Smooth muscle cell (in vitro differentiated cells): ENCODE measurements around the gene WDR43. TPM values are rescaled to one million over a fixed set of nuclear protein-coding genes. Genes with fewer than 3 reads are reported as not detected.

ENCODE experiments used
- DNase-seq: peaks from one replicate; lab custom pipeline; 2025; ENCODE audit not compliant: unreplicated experiment; lab: John Stamatoyannopoulos, UW
- H2AFZ ChIP-seq: fragments of 200-600 bp; sonication (generic); 2 replicates; pipeline ENCODE4 v1.6.0; 2016; ENCODE audit warnings: antibody characterized with exemption, low read depth, mild to moderate bottlenecking
- H3F3A ChIP-seq: fragments of 200-600 bp; sonication (generic); 2 replicates; pipeline ENCODE4 v1.6.0; 2017; ENCODE audit warnings: antibody characterized with exemption, low read depth
- H3K27ac ChIP-seq: fragments of 200-600 bp; sonication (generic); 2 replicates; pipeline ENCODE4 v1.5.1; 2016; ENCODE audit warnings: low read depth, mild to moderate bottlenecking
- H3K27me3 ChIP-seq: fragments of 200-600 bp; sonication (generic); 2 replicates; pipeline ENCODE4 v1.6.1; 2016; ENCODE audit warnings: low read depth, mild to moderate bottlenecking
- H3K36me3 ChIP-seq: fragments of 200-600 bp; sonication (generic); 2 replicates; pipeline ENCODE4 v1.5.1; 2016; ENCODE audit warnings: low read depth
- H3K4me1 ChIP-seq: fragments of 200-600 bp; sonication (generic); 2 replicates; pipeline ENCODE4 v1.5.1; 2016; ENCODE audit warnings: low read depth
- H3K4me2 ChIP-seq: fragments of 200-600 bp; sonication (generic); 2 replicates; pipeline ENCODE4 v1.6.0; 2016; ENCODE audit warnings: mild to moderate bottlenecking
- H3K4me3 ChIP-seq: fragments of 200-600 bp; sonication (generic); 2 replicates; pipeline ENCODE4 v1.5.1; 2016; ENCODE audit warnings: mild to moderate bottlenecking
- H3K79me2 ChIP-seq: fragments of 200-600 bp; sonication (generic); 2 replicates; pipeline ENCODE4 v1.6.0; 2016; ENCODE audit warnings: low read depth, mild to moderate bottlenecking
- H3K9ac ChIP-seq: fragments of 200-600 bp; sonication (generic); 2 replicates; pipeline ENCODE4 v1.6.0; 2016; ENCODE audit warnings: low read depth
- H3K9me3 ChIP-seq: fragments of 200-600 bp; sonication (generic); replicated peaks from 2 replicates; pipeline ENCODE4 v1.5.1; 2016; ENCODE audit warnings: low read depth
- H4K20me1 ChIP-seq: fragments of 200-600 bp; sonication (generic); 2 replicates; pipeline ENCODE4 v1.6.0; 2016; ENCODE audit warnings: low read depth
- CTCF ChIP-seq: fragments of 200-600 bp; sonication (generic); IDR thresholded peaks from 2 replicates; pipeline ENCODE4 v1.5.1; 2017; ENCODE audit warnings: borderline replicate concordance, mild to moderate bottlenecking, antibody characterized with exemption; ENCODE audit not compliant: insufficient read depth, poor library complexity, severe bottlenecking
- WGBS: methylation state at CpG from one replicate; pipeline ENCODE4 v1.1.7; 2016; ENCODE audit warnings: low lambda C conversion rate; 5-methylcytosine and 5-hydroxymethylcytosine counted together
- polyA plus RNA-seq: library from polyadenylated mRNA; unstranded; fragments of >200 nt; fragmentation: Nextera tagmentation; extraction: Ambion mirVana; gene quantifications from 2 replicates; pipeline ENCODE4 v1.2.1, GENCODE V29; 2016
- total RNA-seq: library from RNA; depleted of rRNA; stranded (reverse); fragments of >200 nt; gene quantifications from 2 replicates; pipeline ENCODE4 v1.2.3, GENCODE V29; 2014

The WDR43 gene
- total and polyA plus RNA-seq, 2 experiments from 2014 or later: 12.5 to 37.8 TPM

- Histone ChIP-seq H3K4me3 (no peak overlapping the region), H2AFZ (no peak overlapping the region), H3K27ac (peak overlapping the region; percentile 37), H3K4me1 (no peaks in the 10 kb centered on the region), H3K36me3 (peaks cover 8% of the 10 kb centered on the region), H3K9ac (no peak overlapping the region), H3F3A (no peaks in the 10 kb centered on the region), H3K4me2 (no peak overlapping the region), H3K79me2 (peaks cover 77% of the 10 kb centered on the region), H3K27me3 (no peaks in the 10 kb centered on the region), H4K20me1 (peaks cover 82% of the 10 kb centered on the region), H3K9me3 (no peaks in the 10 kb centered on the region)
- DNase-seq: no peak
- TF ChIP-seq CTCF: no peak
- 75% methylated on average over 4 of the region's 4 CpGs for WGBS
Observed at GRCh38 chr2:28906376-28906775, 11.9 kb downstream of the WDR43 start.

GRCh38 chr2:28906821-28907220 is 12.4 kb downstream of the WDR43 start:
- H3F3A ChIP-seq: no peaks in the 10 kb centered on the region
- no peaks in the 10 kb centered on the region for H3K9me3 ChIP-seq
- peaks cover 82% of the 10 kb centered on the region for H4K20me1 ChIP-seq
- no peak overlapping the region for H3K4me3 ChIP-seq
- H3K79me2 ChIP-seq: peaks cover 76% of the 10 kb centered on the region
- peaks cover 8% of the 10 kb centered on the region for H3K36me3 ChIP-seq
- TF ChIP-seq CTCF: no peak
- no peaks in the 10 kb centered on the region for H3K4me1 ChIP-seq
- 94% methylated on average over 2 of the region's 2 CpGs for WGBS
- no peak overlapping the region for H3K4me2 ChIP-seq
- DNase-seq: no peak
- no peak overlapping the region for H3K27ac ChIP-seq
- H3K27me3 ChIP-seq: no peaks in the 10 kb centered on the region
- no peak overlapping the region for H2AFZ ChIP-seq
- H3K9ac ChIP-seq: no peak overlapping the region

GRCh38 chr2:28908172-28908571 is 13.7 kb downstream of the WDR43 start:
- no peak for DNase-seq
- WGBS: 0% methylated on average over 1 of the region's 1 CpG
- no peak overlapping the region for H2AFZ ChIP-seq
- H4K20me1 ChIP-seq: peaks cover 77% of the 10 kb centered on the region
- no peak overlapping the region for H3K4me3 ChIP-seq
- H3K4me2 ChIP-seq: no peak overlapping the region
- peaks cover 64% of the 10 kb centered on the region for H3K79me2 ChIP-seq
- no peak overlapping the region for H3K9ac ChIP-seq
- H3K27ac ChIP-seq: no peak overlapping the region
- no peaks in the 10 kb centered on the region for H3F3A ChIP-seq
- no peaks in the 10 kb centered on the region for H3K4me1 ChIP-seq
- peaks cover 15% of the 10 kb centered on the region for H3K36me3 ChIP-seq
- no peaks in the 10 kb centered on the region for H3K9me3 ChIP-seq
- no peak for TF ChIP-seq CTCF
- H3K27me3 ChIP-seq: no peaks in the 10 kb centered on the region

- WGBS: 97% methylated on average over 6 of the region's 6 CpGs
- no peaks in the 10 kb centered on the region for H3K9me3 ChIP-seq
- no peak overlapping the region for H2AFZ ChIP-seq
- no peaks in the 10 kb centered on the region for H3F3A ChIP-seq
- H3K4me1 ChIP-seq: no peaks in the 10 kb centered on the region
- TF ChIP-seq CTCF: no peak
- no peak for DNase-seq
- H3K36me3 ChIP-seq: peaks cover 30% of the 10 kb centered on the region
- no peaks in the 10 kb centered on the region for H3K27me3 ChIP-seq
- peaks cover 69% of the 10 kb centered on the region for H4K20me1 ChIP-seq
- H3K9ac ChIP-seq: no peak overlapping the region
- H3K4me2 ChIP-seq: no peak overlapping the region
- H3K27ac ChIP-seq: no peak overlapping the region
- peaks cover 59% of the 10 kb centered on the region for H3K79me2 ChIP-seq
- no peak overlapping the region for H3K4me3 ChIP-seq
Observed at GRCh38 chr2:28909655-28910353, 15.3 kb downstream of the WDR43 start.
